ENCODE measurements around the gene SBNO2. TPM values are rescaled to one million over a fixed set of nuclear protein-coding genes. Genes with fewer than 3 reads are reported as not detected.

SBNO2 gene
- total RNA-seq, 1 donor from 2014 or later, result 54.0 TPM

- H3K36me3 ChIP-seq, result peaks cover 0 to 54% of the 10 kb centered on the region in 2 donors
- no peaks in the 10 kb centered on the region for H3K27me3 ChIP-seq
- H3K27ac ChIP-seq, result no peak overlapping the region
- TF ChIP-seq CTCF (IDR thresholded peaks at IDR 0.05) (no peak), POLR2A (IDR thresholded peaks at IDR 0.05) (no peak), POLR2AphosphoS5 (IDR thresholded peaks at IDR 0.05; ENCODE audit: insufficient read depth in 1 of 2, low read depth in 1 of 2) (no peak)
- no peak for DNase-seq (ENCODE audit: extremely low spot score in 2 of 2)
- peaks cover 17% of the 10 kb centered on the region for H3K4me1 ChIP-seq
- no peak overlapping the region for H3K4me3 ChIP-seq
- intact Hi-C loops (cut with DNase I), result no loop called here
- no peaks in the 10 kb centered on the region for H3K9me3 ChIP-seq
Measured at GRCh38 chr19:1221904-1222255, 47.8 kb upstream of the SBNO2 start.

DNA sequence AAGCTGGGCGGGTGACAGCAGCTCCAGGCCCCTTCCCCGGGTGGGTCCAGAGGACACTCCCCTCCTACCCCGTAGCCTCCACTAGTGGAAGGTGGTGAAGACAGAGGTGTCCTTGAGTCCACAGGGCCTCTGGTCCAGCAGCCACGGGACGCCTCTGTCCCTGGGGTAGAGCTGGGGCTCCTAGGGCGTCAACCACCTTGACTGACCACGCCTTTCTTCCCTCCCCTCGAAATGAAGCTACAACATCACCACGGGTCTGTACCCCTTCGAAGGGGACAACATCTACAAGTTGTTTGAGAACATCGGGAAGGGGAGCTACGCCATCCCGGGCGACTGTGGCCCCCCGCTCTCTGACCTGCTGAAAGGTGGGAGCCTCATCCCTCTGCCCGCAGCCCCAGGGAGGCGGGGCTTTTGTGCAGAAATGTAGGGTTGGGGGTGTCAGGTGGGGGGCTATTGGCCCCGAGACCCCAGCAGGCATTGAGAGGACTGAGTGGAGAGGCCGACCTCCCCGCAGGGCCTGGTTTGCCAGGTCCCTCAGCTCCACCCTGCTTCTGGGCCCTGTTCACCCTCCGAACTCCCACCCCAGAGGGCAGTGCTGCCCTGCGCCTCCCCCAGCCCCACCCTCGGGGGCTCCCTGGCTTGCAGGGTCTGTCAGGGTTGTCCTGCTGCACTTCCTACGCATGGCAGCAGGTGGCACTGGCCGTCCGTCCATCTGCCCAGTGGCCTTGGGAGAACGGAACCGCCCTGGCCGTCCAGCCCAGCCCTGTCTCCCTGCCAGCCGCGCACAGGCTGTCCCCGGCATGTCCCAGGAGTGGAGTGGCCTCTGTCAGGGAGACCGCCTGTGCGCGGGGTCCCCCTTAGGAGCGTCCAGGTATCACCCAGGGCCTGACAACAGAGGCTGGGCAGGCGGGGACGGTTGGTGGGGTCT, 47.2 kb upstream of the SBNO2 start:
- Histone ChIP-seq H3K27ac (no peak overlapping the region), H3K4me1 (peaks cover 23% of the 10 kb centered on the region), H3K9me3 (no peaks in the 10 kb centered on the region), H3K4me3 (no peak overlapping the region), H3K36me3 (peaks cover 0 to 47% of the 10 kb centered on the region in 2 donors), H3K27me3 (no peaks in the 10 kb centered on the region)
- DNase-seq (ENCODE audit: extremely low spot score in 2 of 2), result no peak
- TF ChIP-seq CTCF (IDR thresholded peaks at IDR 0.05) (peak in 1 of 3 experiments; percentile 22), POLR2A (IDR thresholded peaks at IDR 0.05) (no peak)
- intact Hi-C loops (cut with DNase I), result no loop called here

- no peak overlapping the region for H3K27ac ChIP-seq
- peaks cover 31% of the 10 kb centered on the region for H3K4me1 ChIP-seq
- peaks cover 0 to 40% of the 10 kb centered on the region in 2 donors for H3K36me3 ChIP-seq
- DNase-seq (ENCODE audit: extremely low spot score in 2 of 2), result no peak
- no peaks in the 10 kb centered on the region for H3K27me3 ChIP-seq
- no peaks in the 10 kb centered on the region for H3K9me3 ChIP-seq
- TF ChIP-seq CTCF (IDR thresholded peaks at IDR 0.05) (no peak), POLR2A (IDR thresholded peaks at IDR 0.05) (no peak), POLR2AphosphoS5 (IDR thresholded peaks at IDR 0.05; ENCODE audit: insufficient read depth in 1 of 2, low read depth in 1 of 2) (no peak)
- H3K4me3 ChIP-seq, result no peak overlapping the region
- intact Hi-C loops (cut with DNase I), result no loop called here
Measured at GRCh38 chr19:1220477-1220930, 46.4 kb upstream of the SBNO2 start.

DNA sequence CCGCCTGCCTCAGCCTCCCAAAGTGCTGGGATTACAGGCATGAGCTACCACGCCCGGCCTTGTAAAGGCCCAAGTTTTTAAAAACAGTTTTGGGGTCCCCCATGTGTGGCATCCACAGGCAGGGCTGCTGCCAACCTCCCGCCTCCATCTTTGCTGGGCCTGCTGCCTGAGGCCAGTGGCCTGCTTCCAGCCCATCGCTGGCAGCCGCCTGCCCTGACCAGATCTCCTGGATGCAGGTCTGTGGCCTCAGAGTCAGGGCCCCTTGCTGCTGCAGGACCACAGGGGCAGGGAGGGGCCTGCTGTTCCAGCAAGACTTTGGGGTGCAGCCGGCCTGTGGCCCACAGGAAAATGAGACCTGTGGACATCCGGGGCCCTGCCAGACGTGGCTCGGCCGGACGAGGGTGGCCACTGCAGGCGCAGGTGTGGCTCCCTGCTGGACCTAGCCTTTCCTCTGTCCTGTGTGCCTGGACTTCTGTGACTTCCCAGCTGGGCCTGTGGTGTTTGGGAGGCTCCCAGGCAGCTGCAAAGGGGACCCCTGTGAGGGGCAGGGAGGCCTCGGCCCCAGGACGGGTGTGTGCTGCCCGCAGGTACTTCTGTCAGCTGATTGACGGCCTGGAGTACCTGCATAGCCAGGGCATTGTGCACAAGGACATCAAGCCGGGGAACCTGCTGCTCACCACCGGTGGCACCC, 45.9 kb upstream of the SBNO2 start:
- Histone ChIP-seq H3K27ac (no peak overlapping the region), H3K9me3 (no peaks in the 10 kb centered on the region), H3K36me3 (peaks cover 0 to 39% of the 10 kb centered on the region in 2 donors), H3K4me1 (peaks cover 36% of the 10 kb centered on the region), H3K27me3 (no peaks in the 10 kb centered on the region), H3K4me3 (no peak overlapping the region)
- TF ChIP-seq CTCF (IDR thresholded peaks at IDR 0.05) (no peak), POLR2AphosphoS5 (IDR thresholded peaks at IDR 0.05; ENCODE audit: insufficient read depth in 1 of 2, low read depth in 1 of 2) (no peak)
- intact Hi-C loops (cut with DNase I), result no loop called here
- DNase-seq (ENCODE audit: extremely low spot score in 2 of 2), result no peak

All from vagina (tissue), 2 donors.